Activated naive CD4-positive, alpha-beta T cell treated with anti-CD3 and anti-CD28 coated beads, Interleukin-2, amount 10 ng/mL, durations not matched to agents 7 days and 5 days (primary cell): ENCODE data around the gene ROBO2.

ENCODE experiments used
- CTCF ChIA-PET: fragments of 350-600 bp; sonication (Branson Sonifier 250); formaldehyde crosslinking; loops from one replicate; lab custom pipeline; 2021; ENCODE audit warnings: antibody characterized with exemption; lab: Charles Lee
- DNase-seq: peaks from one replicate; pipeline ENCODE4 v3.0.0-alpha.2; 2020
- H3K27ac Mint-ChIP-seq: one replicate; pipeline ENCODE4 v1.8.0; 2021; ENCODE audit warnings: mild to moderate bottlenecking, moderate library complexity, mixed read lengths
- H3K27me3 Mint-ChIP-seq: one replicate; pipeline ENCODE4 v1.8.0; 2021; ENCODE audit warnings: mild to moderate bottlenecking, mixed read lengths
- H3K36me3 Mint-ChIP-seq: one replicate; pipeline ENCODE4 v1.8.0; 2021; ENCODE audit warnings: mixed read lengths
- H3K4me1 Mint-ChIP-seq: one replicate; pipeline ENCODE4 v1.8.0; 2021; ENCODE audit warnings: mixed read lengths
- H3K4me3 Mint-ChIP-seq: one replicate; pipeline ENCODE4 v1.8.0; 2021; ENCODE audit warnings: mild to moderate bottlenecking, moderate library complexity, mixed read lengths
- H3K9me3 Mint-ChIP-seq: one replicate; pipeline ENCODE4 v1.8.0; 2021; ENCODE audit warnings: mixed read lengths

The ROBO2 gene

GRCh38 chr3:77102951-77103769 lies 63.3 kb downstream of the ROBO2 start:
- Mint-ChIP-seq H3K4me1 (no peaks in the 10 kb centered on the region), H3K4me3 (no peak overlapping the region), H3K36me3 (no peaks in the 10 kb centered on the region), H3K27me3 (no peaks in the 10 kb centered on the region), H3K27ac (no peak overlapping the region), H3K9me3 (peaks cover 6% of the 10 kb centered on the region)
- CTCF ChIA-PET, result interaction anchor here (0.6 kb wide), 1 partner anchor 614 kb away, joined by 3 read pairs; no protein-coding TSS in a partner anchor
- no peak for DNase-seq

GRCh38 chr3:77122652-77123051 lies 82.8 kb downstream of the ROBO2 start:
- H3K9me3 Mint-ChIP-seq, result peaks cover 1% of the 10 kb centered on the region
- H3K27ac Mint-ChIP-seq, result no peak overlapping the region
- H3K4me3 Mint-ChIP-seq, result no peak overlapping the region

GRCh38 chr3:77125966-77126365 lies 86.1 kb downstream of the ROBO2 start:
- H3K27me3 Mint-ChIP-seq, result no peaks in the 10 kb centered on the region
- CTCF ChIA-PET, result no interaction called here
- H3K4me1 Mint-ChIP-seq, result no peaks in the 10 kb centered on the region
- peaks cover 4% of the 10 kb centered on the region for H3K9me3 Mint-ChIP-seq
- no peak overlapping the region for H3K4me3 Mint-ChIP-seq
- H3K36me3 Mint-ChIP-seq, result no peaks in the 10 kb centered on the region
- no peak overlapping the region for H3K27ac Mint-ChIP-seq
- no peak for DNase-seq

More at GRCh38 chr3:77122652-77123051, 82.8 kb downstream of the ROBO2 start:
- no peak for DNase-seq
- Mint-ChIP-seq H3K4me1 (no peaks in the 10 kb centered on the region), H3K27me3 (no peaks in the 10 kb centered on the region), H3K36me3 (no peaks in the 10 kb centered on the region)
- CTCF ChIA-PET, result interaction anchor here (0.5 kb wide), 1 partner anchor 12 kb away, joined by 4 read pairs; no protein-coding TSS in a partner anchor

GRCh38 chr3:77134769-77135168 lies 94.9 kb downstream of the ROBO2 start:
- Mint-ChIP-seq H3K4me3 (no peak overlapping the region), H3K9me3 (no peaks in the 10 kb centered on the region), H3K27ac (no peak overlapping the region), H3K36me3 (no peaks in the 10 kb centered on the region), H3K27me3 (no peaks in the 10 kb centered on the region), H3K4me1 (no peaks in the 10 kb centered on the region)
- CTCF ChIA-PET, result no interaction called here
- DNase-seq, result no peak

- no peaks in the 10 kb centered on the region for H3K36me3 Mint-ChIP-seq
- DNase-seq, result no peak
- CTCF ChIA-PET, result no interaction called here
- no peaks in the 10 kb centered on the region for H3K4me1 Mint-ChIP-seq
- peaks cover 2% of the 10 kb centered on the region for H3K9me3 Mint-ChIP-seq
- H3K4me3 Mint-ChIP-seq, result no peak overlapping the region
- no peaks in the 10 kb centered on the region for H3K27me3 Mint-ChIP-seq
- H3K27ac Mint-ChIP-seq, result no peak overlapping the region
These were observed 97.7 kb downstream of the ROBO2 start for GRCh38 chr3:77137559-77137958.

- H3K4me3 Mint-ChIP-seq, result no peak overlapping the region
- no peaks in the 10 kb centered on the region for H3K4me1 Mint-ChIP-seq
- CTCF ChIA-PET, result no interaction called here
- H3K9me3 Mint-ChIP-seq, result peaks cover 6% of the 10 kb centered on the region
- H3K27ac Mint-ChIP-seq, result no peak overlapping the region
- DNase-seq, result no peak
- H3K27me3 Mint-ChIP-seq, result no peaks in the 10 kb centered on the region
- no peaks in the 10 kb centered on the region for H3K36me3 Mint-ChIP-seq
These were observed 99.7 kb downstream of the ROBO2 start for GRCh38 chr3:77139624-77140023.

- no peak for DNase-seq
- no peaks in the 10 kb centered on the region for H3K4me1 Mint-ChIP-seq
- H3K36me3 Mint-ChIP-seq, result no peaks in the 10 kb centered on the region
- no peak overlapping the region for H3K27ac Mint-ChIP-seq
- H3K9me3 Mint-ChIP-seq, result peaks cover 11% of the 10 kb centered on the region
- CTCF ChIA-PET, result no interaction called here
- no peaks in the 10 kb centered on the region for H3K27me3 Mint-ChIP-seq
- no peak overlapping the region for H3K4me3 Mint-ChIP-seq
These were observed 101.5 kb downstream of the ROBO2 start for GRCh38 chr3:77141423-77141822.

- CTCF ChIA-PET, result no interaction called here
- Mint-ChIP-seq H3K4me3 (no peak overlapping the region), H3K9me3 (peaks cover 14% of the 10 kb centered on the region), H3K27me3 (no peaks in the 10 kb centered on the region), H3K4me1 (no peaks in the 10 kb centered on the region), H3K27ac (no peak overlapping the region), H3K36me3 (no peaks in the 10 kb centered on the region)
- DNase-seq, result no peak
These were observed 102.7 kb downstream of the ROBO2 start for GRCh38 chr3:77142578-77142977.

- Mint-ChIP-seq H3K9me3 (peaks cover 14% of the 10 kb centered on the region), H3K4me3 (no peak overlapping the region), H3K36me3 (no peaks in the 10 kb centered on the region), H3K4me1 (no peaks in the 10 kb centered on the region), H3K27me3 (no peaks in the 10 kb centered on the region), H3K27ac (no peak overlapping the region)
- CTCF ChIA-PET, result no interaction called here
- DNase-seq, result no peak
These were observed 106.1 kb downstream of the ROBO2 start for GRCh38 chr3:77146004-77146403.

- Mint-ChIP-seq H3K27me3 (no peaks in the 10 kb centered on the region), H3K4me3 (no peak overlapping the region), H3K4me1 (no peaks in the 10 kb centered on the region), H3K27ac (no peak overlapping the region), H3K9me3 (peaks cover 17% of the 10 kb centered on the region), H3K36me3 (no peaks in the 10 kb centered on the region)
- CTCF ChIA-PET, result no interaction called here
- no peak for DNase-seq
These were observed 108.1 kb downstream of the ROBO2 start for GRCh38 chr3:77147836-77148578.

GRCh38 chr3:77149382-77149781 lies 109.5 kb downstream of the ROBO2 start:
- Mint-ChIP-seq H3K27me3 (no peaks in the 10 kb centered on the region), H3K4me1 (no peaks in the 10 kb centered on the region), H3K36me3 (no peaks in the 10 kb centered on the region), H3K4me3 (no peak overlapping the region), H3K27ac (no peak overlapping the region), H3K9me3 (peaks cover 13% of the 10 kb centered on the region)
- CTCF ChIA-PET, result no interaction called here
- DNase-seq, result no peak

GRCh38 chr3:77150028-77150427 lies 110.1 kb downstream of the ROBO2 start:
- no peak for DNase-seq
- Mint-ChIP-seq H3K9me3 (peaks cover 15% of the 10 kb centered on the region), H3K4me3 (no peak overlapping the region), H3K36me3 (no peaks in the 10 kb centered on the region), H3K27me3 (no peaks in the 10 kb centered on the region), H3K27ac (no peak overlapping the region), H3K4me1 (no peaks in the 10 kb centered on the region)
- CTCF ChIA-PET, result no interaction called here

GRCh38 chr3:77150759-77151158 lies 110.9 kb downstream of the ROBO2 start:
- CTCF ChIA-PET, result no interaction called here
- H3K27ac Mint-ChIP-seq, result no peak overlapping the region
- H3K4me3 Mint-ChIP-seq, result no peak overlapping the region
- no peaks in the 10 kb centered on the region for H3K36me3 Mint-ChIP-seq
- DNase-seq, result no peak
- no peaks in the 10 kb centered on the region for H3K4me1 Mint-ChIP-seq
- no peaks in the 10 kb centered on the region for H3K27me3 Mint-ChIP-seq
- peaks cover 14% of the 10 kb centered on the region for H3K9me3 Mint-ChIP-seq

GRCh38 chr3:77158730-77159581 lies 119.1 kb downstream of the ROBO2 start:
- Mint-ChIP-seq H3K27ac (no peak overlapping the region), H3K27me3 (no peaks in the 10 kb centered on the region), H3K4me1 (no peaks in the 10 kb centered on the region), H3K4me3 (no peak overlapping the region), H3K9me3 (peaks cover 1% of the 10 kb centered on the region), H3K36me3 (no peaks in the 10 kb centered on the region)
- DNase-seq, result no peak
- CTCF ChIA-PET, result no interaction called here
